GM18873 (cell line): ENCODE results near the gene TMED6.
"Not testable (repeated sequence)": the region's sequence is repeated elsewhere in the genome, so short reads cannot be mapped to it uniquely, and the experiment has no call there.

ENCODE experiments used
- ATAC-seq: cut with Tn5 transposase; IDR thresholded peaks from one replicate; pipeline ENCODE4 v1.9.1; 2021; ENCODE audit warnings: mild to moderate bottlenecking, moderate library complexity, moderate number of reproducible peaks; ENCODE audit not compliant: unreplicated experiment, low FRiP score

The TMED6 gene

GRCh38 chr16:69307856-69308255 lies 43.7 kb downstream of the TMED6 start:
- ATAC-seq, result no peak

GRCh38 chr16:69307091-69307490 lies 44.5 kb downstream of the TMED6 start:
- no peak for ATAC-seq

GRCh38 chr16:69306031-69306430 lies 45.6 kb downstream of the TMED6 start:
- no peak for ATAC-seq

GRCh38 chr16:69302301-69302700 lies 49.3 kb downstream of the TMED6 start:
- ATAC-seq, result no peak

GRCh38 chr16:69301861-69302260 lies 49.7 kb downstream of the TMED6 start:
- no peak for ATAC-seq

- no peak for ATAC-seq
Measured at GRCh38 chr16:69301187-69301586, 50.4 kb downstream of the TMED6 start.

GRCh38 chr16:69298261-69298660 lies 53.3 kb downstream of the TMED6 start:
- ATAC-seq, result no peak

GRCh38 chr16:69296771-69297170 lies 54.8 kb downstream of the TMED6 start:
- not testable (repeated sequence) for ATAC-seq

GRCh38 chr16:69294051-69294450 lies 57.5 kb downstream of the TMED6 start:
- ATAC-seq, result no peak

- no peak for ATAC-seq
Measured at GRCh38 chr16:69293401-69293800, 58.2 kb downstream of the TMED6 start.
